ENCODE data around the gene NOL12.
"Not testable (repeated sequence)": the region's sequence is repeated elsewhere in the genome, so short reads cannot be mapped to it uniquely, and the experiment has no call there.

Gene NOL12

GRCh38 chr22:37686002-37686982 is at the start of gene NOL12:
Gene NOL12 (plus strand): TSS chr22:37686343. CDS start chr22:37686393, 50 bp downstream.
- peak; percentile 74 for DNase-seq

GRCh38 chr22:37636949-37637273 is 49.2 kb upstream of the NOL12 start:
- DNase-seq: no peak

- no peak for DNase-seq
Observed at GRCh38 chr22:37638391-37639069, 47.6 kb upstream of the NOL12 start.

GRCh38 chr22:37639070-37639760 is 46.9 kb upstream of the NOL12 start, which contains the start of gene SH3BP1:
Gene SH3BP1 (plus strand): TSS chr22:37639669. CDS start chr22:37639788, 119 bp downstream.
- DNase-seq: no peak

GRCh38 chr22:37639771-37640590 is 46.2 kb upstream of the NOL12 start:
- no peak for DNase-seq

- no peak for DNase-seq
Observed at GRCh38 chr22:37640591-37641560, 45.3 kb upstream of the NOL12 start.

GRCh38 chr22:37641561-37641949 is 44.6 kb upstream of the NOL12 start:
- DNase-seq: no peak

GRCh38 chr22:37643225-37643847 is 42.8 kb upstream of the NOL12 start:
- peak; percentile 77 for DNase-seq

GRCh38 chr22:37647317-37647716 is 38.8 kb upstream of the NOL12 start:
- DNase-seq: no peak

GRCh38 chr22:37647928-37648327 is 38.2 kb upstream of the NOL12 start:
- no peak for DNase-seq

GRCh38 chr22:37650463-37651136 is 35.5 kb upstream of the NOL12 start:
- no peak for DNase-seq

- no peak for DNase-seq
Observed at GRCh38 chr22:37654563-37655251, 31.4 kb upstream of the NOL12 start.

GRCh38 chr22:37655252-37655563 is 30.9 kb upstream of the NOL12 start:
- no peak for DNase-seq

- not testable (repeated sequence) for DNase-seq
Observed at GRCh38 chr22:37656583-37656982, 29.6 kb upstream of the NOL12 start.

- no peak for DNase-seq
Observed at GRCh38 chr22:37657590-37658132, 28.5 kb upstream of the NOL12 start.

- peak; percentile 98 for DNase-seq
Observed at GRCh38 chr22:37658133-37659065, 27.7 kb upstream of the NOL12 start, which contains the start of gene PDXP. Gene PDXP (plus strand): TSS chr22:37658723. CDS start chr22:37658783, 60 bp downstream.

- no peak for DNase-seq
Observed at GRCh38 chr22:37659066-37659896, 26.9 kb upstream of the NOL12 start.
